ENCODE measurements around the gene SLC35F2. TPM values are rescaled to one million over a fixed set of nuclear protein-coding genes. Genes with fewer than 3 reads are reported as not detected.
"Not testable (repeated sequence)": the region's sequence is repeated elsewhere in the genome, so short reads cannot be mapped to it uniquely, and the experiment has no call there.

SLC35F2 gene
- total RNA-seq, 2 donors from 2014 or later, result 26.3 to 31.9 TPM

DNA sequence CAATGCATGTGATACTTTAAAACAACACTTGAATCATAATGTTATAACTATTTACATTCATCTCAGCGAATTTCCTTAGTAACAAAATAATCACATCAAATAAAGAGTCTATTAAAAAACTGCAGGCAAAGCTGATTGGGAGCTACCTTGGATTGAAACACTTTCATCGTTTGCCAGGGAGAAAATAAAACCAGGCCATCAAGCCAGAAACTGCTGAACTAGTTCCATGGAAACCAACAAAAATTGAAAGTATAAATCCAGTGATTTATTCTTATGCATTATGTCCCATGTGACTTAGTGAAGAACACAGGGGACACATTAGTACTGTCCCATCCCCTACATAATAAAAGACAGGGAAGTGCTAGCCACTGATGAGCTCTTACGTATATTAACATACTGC is 21.7 kb downstream of the SLC35F2 start:
- intact Hi-C loops (cut with DNase I), result no loop called here
- Histone ChIP-seq H3K27ac (no peak overlapping the region), H3K4me3 (no peak overlapping the region), H3K36me3 (no peaks in the 10 kb centered on the region), H3K9me3 (no peaks in the 10 kb centered on the region), H3K27me3 (no peaks in the 10 kb centered on the region), H3K4me1 (peaks cover 8% of the 10 kb centered on the region), H3K9ac (ENCODE audit: low read depth in 2 of 2, low read length in 2 of 2) (no peak overlapping the region)
- no peak for DNase-seq
- TF ChIP-seq, protein P1, sequence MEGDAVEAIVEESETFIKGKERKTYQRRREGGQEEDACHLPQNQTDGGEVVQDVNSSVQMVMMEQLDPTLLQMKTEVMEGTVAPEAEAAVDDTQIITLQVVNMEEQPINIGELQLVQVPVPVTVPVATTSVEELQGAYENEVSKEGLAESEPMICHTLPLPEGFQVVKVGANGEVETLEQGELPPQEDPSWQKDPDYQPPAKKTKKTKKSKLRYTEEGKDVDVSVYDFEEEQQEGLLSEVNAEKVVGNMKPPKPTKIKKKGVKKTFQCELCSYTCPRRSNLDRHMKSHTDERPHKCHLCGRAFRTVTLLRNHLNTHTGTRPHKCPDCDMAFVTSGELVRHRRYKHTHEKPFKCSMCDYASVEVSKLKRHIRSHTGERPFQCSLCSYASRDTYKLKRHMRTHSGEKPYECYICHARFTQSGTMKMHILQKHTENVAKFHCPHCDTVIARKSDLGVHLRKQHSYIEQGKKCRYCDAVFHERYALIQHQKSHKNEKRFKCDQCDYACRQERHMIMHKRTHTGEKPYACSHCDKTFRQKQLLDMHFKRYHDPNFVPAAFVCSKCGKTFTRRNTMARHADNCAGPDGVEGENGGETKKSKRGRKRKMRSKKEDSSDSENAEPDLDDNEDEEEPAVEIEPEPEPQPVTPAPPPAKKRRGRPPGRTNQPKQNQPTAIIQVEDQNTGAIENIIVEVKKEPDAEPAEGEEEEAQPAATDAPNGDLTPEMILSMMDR (IDR thresholded peaks at IDR 0.05), result no peak

DNA sequence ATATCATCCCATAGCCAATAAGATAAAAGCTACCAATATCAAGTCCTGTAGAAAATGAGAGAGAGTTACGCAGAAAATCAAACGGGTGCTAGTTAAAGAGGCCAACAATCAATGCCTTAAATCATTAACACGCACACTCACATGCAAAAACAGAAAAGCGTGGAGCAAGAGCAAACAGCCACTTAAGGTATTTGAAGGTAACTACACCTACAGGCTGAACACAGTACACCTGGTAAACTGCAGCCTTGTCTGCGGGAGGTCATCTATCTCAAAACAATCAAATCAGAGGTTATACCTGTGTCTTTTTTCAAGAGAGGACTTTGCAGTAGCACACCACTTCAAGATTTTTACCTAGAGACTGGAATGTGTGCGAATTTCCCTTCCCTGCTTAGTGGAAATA is 23.6 kb downstream of the SLC35F2 start:
- Histone ChIP-seq H3K4me3 (no peak overlapping the region), H3K27me3 (no peaks in the 10 kb centered on the region), H3K9ac (ENCODE audit: low read depth in 2 of 2, low read length in 2 of 2) (no peak overlapping the region), H3K4me1 (peaks cover 1% of the 10 kb centered on the region), H3K27ac (no peak overlapping the region), H3K9me3 (no peaks in the 10 kb centered on the region), H3K36me3 (no peaks in the 10 kb centered on the region)
- intact Hi-C loops (cut with DNase I), result no loop called here
- no peak for DNase-seq
- TF ChIP-seq, protein P1 (IDR thresholded peaks at IDR 0.05), result no peak

DNA sequence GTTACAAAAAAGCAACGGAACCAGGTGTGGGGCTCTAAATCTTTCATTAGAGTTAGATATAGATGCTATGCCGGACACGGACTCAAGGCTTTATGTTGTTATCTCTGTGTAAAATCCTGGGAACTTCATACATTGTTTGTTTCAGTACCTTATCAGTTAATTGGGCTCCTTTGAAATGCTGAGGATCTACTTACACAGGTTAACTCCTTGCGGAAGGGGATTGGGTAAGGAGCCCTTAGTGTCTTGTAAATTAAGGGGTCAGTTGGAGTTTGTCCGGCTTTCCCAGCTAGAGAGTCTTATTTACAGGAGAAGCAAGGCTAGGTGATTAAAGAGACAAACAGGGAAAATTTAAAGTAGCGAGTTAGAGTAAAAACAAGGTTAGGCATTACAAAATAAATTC is 24.7 kb downstream of the SLC35F2 start:
- H3K9ac ChIP-seq (ENCODE audit: low read depth in 2 of 2, low read length in 2 of 2); DNase-seq; H3K27ac ChIP-seq; H3K36me3 ChIP-seq; intact Hi-C loops (cut with DNase I); H3K4me1 ChIP-seq; H3K4me3 ChIP-seq; H3K27me3 ChIP-seq; H3K9me3 ChIP-seq: not testable (repeated sequence)

DNA sequence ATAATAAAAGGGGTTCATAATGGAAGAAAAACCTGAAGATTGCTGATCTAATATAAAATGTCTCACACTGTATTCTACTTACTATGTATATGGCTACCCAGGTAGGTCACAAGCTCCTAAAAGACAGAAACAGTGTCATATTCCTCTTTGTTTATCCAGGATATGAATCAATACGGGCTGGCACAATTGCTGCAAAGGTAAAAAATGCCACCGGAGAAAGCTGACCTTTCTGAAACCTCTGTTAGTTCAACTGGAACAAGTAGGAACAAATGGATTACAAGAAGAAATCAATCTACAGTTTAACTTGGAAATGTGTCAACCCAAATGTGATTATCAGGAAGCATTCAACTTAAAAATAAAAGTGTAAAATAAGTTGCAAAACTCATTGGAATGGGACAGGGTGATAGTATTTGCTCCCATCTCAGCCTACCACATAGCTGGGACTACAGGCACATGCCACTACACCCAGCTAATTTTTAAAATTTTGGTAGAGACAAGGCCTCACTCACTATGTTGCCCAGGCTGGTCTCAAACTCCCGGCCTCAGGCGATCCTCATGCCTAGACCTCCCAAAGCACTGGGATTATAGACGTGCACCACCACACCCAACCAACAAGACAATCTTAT is 27.6 kb downstream of the SLC35F2 start:
- Histone ChIP-seq H3K9me3 (no peaks in the 10 kb centered on the region), H3K9ac (ENCODE audit: low read depth in 2 of 2, low read length in 2 of 2) (no peak overlapping the region), H3K4me3 (no peak overlapping the region), H3K27ac (no peak overlapping the region), H3K27me3 (no peaks in the 10 kb centered on the region), H3K4me1 (no peaks in the 10 kb centered on the region), H3K36me3 (no peaks in the 10 kb centered on the region)
- TF ChIP-seq, protein P1 (IDR thresholded peaks at IDR 0.05), result no peak
- intact Hi-C loops (cut with DNase I), result no loop called here
- no peak for DNase-seq

DNA sequence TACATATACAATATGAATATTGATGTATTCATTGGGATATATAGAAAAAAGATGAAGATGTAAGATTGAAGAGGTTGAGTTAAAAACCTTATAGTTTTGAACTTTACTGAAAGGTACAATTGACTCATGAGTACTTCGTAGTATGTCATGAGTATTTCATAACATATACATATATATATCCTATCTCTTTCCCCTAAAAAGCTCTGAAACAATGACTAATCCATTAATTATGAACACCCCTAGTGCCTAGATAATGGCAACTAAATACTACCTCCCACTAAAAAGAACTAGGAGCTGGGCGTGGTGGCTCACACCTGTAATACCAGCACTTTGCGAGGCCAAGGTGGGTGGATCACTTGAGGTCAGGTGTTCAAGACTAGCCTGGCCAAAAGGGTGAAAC is 31.5 kb downstream of the SLC35F2 start:
- H3K4me3 ChIP-seq, result no peak overlapping the region
- H3K9me3 ChIP-seq, result no peaks in the 10 kb centered on the region
- DNase-seq, result no peak
- no peak overlapping the region for H3K27ac ChIP-seq
- no peaks in the 10 kb centered on the region for H3K27me3 ChIP-seq
- H3K4me1 ChIP-seq, result no peaks in the 10 kb centered on the region
- intact Hi-C loops (cut with DNase I), result no loop called here
- no peaks in the 10 kb centered on the region for H3K36me3 ChIP-seq
- H3K9ac ChIP-seq (ENCODE audit: low read depth in 2 of 2, low read length in 2 of 2), result no peak overlapping the region
- TF ChIP-seq, protein P1 (IDR thresholded peaks at IDR 0.05), result no peak

DNA sequence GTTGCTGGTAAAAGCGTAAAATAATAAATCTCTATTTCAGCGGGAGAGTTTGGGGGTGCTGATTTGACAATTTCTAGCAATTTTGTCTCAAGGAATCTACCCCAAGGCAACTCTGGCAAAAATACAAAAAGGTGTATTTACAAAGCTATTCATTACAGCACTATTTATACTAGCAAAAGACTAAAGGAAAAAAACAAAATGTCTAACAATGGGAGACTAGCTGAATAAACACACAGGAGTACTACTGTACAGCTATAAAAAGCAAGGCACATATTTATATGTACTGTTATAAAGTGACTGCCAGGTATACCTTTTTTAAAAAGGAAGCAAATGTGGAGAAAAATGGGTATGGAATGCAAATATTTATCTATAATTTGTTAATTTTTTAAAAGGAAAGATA is 32.7 kb downstream of the SLC35F2 start:
- Histone ChIP-seq H3K36me3 (no peaks in the 10 kb centered on the region), H3K27me3 (no peaks in the 10 kb centered on the region), H3K27ac (no peak overlapping the region), H3K9me3 (no peaks in the 10 kb centered on the region), H3K4me3 (no peak overlapping the region), H3K4me1 (no peaks in the 10 kb centered on the region), H3K9ac (ENCODE audit: low read depth in 2 of 2, low read length in 2 of 2) (no peak overlapping the region)
- TF ChIP-seq, protein P1 (IDR thresholded peaks at IDR 0.05), result no peak
- no peak for DNase-seq
- intact Hi-C loops (cut with DNase I), result no loop called here

Measured in colonic mucosa (tissue), 4 donors.